GM04504 (cell line): Measurements from ENCODE around the gene KRT17.
A peak's percentile ranks its signal among the peaks of the same experiment; 100 is the strongest.
"Not testable (repeated sequence)": the region's sequence is repeated elsewhere in the genome, so short reads cannot be mapped to it uniquely, and the experiment has no call there.

ENCODE experiments used
- DNase-seq: peaks from one replicate; pipeline ENCODE4 v3.0.0-alpha.2; 2012; ENCODE audit warnings: low read depth

Gene KRT17

DNA sequence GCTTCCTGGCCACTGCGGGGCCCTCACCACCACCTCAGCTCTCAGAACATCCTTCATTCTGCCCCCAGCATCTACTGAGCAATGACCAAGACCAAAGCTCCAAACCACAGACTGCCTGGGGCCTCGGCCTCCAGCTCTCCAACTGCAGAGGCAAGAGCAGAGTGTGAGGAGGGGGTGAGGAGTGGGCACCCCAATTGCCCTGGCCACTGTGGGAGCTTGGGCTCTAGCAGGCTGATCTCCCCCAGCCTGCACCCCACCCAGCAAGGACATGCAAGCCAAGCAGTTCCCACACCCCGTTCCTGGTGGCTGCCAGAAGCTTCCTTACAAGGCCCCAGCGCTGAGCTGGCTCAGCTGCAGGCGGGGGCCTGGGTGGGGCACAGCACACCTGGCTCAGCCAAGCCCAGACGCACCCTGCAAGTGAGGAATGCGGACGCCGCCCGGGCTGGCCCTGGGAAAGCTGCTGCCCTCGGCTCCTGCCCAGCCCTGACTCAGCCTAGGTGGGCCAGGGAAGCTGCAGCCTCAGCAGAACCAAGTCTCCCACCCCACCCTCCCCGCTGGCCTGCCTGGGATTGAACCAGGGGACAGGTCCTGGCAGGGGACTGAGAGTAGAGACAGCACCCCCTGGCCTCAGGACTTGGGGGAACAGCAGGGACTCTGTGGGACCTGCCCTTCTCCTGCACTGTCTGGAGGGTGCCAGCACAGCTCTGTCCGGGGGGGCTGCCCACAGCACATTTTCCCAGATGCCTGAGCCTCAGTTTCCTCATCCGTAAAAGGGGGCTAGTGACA, 29.7 kb upstream of the KRT17 start:
- no peak for DNase-seq

DNA sequence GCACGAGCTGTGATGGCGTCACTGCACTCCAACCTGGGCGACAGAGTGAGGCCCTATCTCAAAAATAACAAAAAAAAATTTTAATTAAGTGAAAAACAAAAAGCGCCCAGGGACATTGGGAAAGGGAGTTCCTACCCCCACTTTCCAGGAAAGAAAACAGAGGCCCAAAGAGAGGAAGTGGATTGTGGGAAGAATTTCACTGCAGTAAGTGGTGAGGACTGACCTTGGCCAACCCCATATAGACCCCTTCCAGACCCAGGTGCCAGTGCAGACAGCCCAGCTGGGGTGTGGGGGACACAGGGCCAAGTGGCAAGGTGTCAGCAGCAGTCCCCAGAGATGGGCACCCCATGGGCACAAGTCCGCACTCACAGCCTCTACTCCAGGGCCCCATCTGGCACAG, 29.0 kb upstream of the KRT17 start:
- DNase-seq, result no peak

DNA sequence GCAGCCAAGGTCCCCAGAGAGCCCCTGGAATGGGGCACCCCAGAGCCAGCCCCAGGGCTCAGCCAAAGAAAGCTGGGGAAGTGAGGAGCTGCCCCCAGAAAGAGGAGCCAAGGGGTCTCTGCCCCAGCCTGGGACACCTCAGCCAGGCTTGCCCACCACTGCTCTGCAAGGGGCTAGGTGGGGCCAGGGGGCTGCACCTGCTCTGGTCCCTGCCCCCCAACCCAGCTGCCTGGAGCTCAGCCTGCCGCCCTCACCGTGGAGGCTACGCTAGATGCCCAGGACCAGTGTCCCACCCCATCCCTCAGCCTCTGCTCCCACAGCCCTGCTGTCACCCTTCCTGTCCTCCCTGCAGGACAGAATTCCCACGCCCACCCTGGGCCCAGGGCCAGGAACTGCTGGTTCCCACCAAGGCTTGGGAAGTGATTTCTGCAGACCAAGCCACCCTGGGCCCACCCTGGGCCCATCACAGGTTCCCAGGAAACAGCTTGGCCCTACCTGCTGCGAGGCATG, 28.1 kb upstream of the KRT17 start:
- no peak for DNase-seq

DNA sequence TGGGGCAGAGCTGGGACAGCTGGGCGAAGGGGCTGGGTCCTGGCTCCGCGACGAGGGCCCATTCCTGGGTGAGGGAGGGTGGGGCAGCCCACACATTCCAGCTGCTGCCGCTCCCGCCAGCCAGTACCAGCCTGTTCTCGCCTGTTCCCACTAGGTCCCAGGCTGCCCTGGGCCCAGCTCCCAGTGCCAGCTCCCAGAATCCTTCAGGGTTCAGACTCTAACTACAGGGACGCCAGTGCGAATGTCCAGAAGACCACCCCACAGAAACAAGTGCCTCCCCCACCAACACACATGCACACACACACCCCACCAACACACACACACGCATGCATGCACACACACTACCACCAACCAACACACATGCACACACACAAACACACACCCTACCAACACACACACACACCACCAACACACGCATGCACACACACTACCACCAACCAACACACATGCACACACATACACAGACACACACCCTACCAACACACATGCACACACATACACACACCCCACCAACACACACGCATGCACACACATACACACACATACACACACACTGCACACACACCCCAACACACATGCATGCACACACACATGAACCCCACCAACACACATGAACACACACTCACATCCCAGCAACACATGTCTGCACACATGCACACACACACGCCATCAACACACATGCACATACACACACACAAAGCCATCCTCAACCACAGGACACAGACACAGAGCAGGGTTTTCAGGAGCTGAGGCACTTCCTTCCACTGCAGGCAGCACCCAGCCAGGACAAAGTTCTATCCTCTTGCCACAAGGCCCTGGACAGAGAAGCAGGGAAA, 27.5 kb upstream of the KRT17 start:
- no peak for DNase-seq

DNA sequence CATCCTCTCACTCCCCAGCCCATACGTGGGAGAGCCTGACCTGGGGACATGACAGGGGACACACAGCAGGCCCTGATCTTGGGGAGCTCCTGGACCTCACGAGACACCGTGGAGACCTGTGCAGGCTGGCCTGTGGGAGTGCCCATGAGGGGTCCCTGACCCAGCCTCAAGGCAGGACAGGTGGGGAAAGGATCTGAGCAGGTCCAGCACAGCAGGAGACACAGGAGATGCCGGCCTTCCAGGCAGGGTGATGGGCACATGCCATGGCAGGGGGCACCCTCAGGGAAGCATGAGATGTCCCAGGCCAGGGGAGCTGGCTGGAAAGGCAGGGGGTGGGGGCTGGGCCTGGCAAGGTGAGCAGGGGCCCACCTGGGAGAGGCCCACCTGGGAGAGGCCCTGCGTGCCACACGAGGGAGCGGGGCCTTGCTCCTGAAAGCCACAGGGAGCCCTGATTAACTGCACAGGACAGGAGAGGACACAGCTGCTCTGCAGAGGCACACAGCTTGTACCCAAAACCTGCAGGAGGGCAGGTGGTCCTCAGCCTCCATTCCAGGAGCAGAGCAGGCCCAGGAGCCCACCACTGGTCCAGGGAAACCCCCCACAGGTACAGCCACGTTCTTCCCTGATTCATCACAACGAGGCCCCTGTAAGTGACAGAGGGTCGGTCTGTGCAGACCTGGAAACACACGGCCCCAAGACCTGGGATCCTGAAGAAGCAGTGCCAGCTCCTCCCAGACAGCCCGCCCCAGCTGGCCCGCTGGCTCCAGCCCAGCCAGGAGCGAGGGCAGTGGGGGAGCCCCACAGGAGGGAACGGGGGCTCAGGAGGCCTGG, 26.6 kb upstream of the KRT17 start:
- no peak for DNase-seq

DNA sequence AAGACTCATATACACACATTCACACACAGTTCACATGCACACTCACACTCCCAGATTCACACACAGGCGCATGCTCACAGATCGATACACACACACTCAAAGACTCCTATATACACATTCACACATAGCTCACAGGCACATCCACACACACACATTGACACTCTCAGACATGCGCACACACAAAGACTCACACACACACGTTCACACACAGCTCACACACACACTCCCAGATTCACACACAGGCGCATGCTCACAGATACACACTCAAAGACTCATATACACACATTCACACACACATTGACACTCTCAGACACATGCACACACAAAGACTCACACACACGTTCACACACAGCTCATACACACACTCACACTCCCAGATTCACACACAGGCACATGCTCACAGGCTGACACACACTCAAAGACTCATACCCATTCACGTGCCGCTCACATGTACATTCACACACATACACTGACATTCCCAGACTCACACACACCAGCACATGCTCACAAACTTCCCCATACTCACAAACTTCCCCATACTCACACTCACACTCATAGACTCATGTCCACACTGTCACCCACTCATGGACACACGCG, 25.6 kb upstream of the KRT17 start:
- no peak for DNase-seq

DNA sequence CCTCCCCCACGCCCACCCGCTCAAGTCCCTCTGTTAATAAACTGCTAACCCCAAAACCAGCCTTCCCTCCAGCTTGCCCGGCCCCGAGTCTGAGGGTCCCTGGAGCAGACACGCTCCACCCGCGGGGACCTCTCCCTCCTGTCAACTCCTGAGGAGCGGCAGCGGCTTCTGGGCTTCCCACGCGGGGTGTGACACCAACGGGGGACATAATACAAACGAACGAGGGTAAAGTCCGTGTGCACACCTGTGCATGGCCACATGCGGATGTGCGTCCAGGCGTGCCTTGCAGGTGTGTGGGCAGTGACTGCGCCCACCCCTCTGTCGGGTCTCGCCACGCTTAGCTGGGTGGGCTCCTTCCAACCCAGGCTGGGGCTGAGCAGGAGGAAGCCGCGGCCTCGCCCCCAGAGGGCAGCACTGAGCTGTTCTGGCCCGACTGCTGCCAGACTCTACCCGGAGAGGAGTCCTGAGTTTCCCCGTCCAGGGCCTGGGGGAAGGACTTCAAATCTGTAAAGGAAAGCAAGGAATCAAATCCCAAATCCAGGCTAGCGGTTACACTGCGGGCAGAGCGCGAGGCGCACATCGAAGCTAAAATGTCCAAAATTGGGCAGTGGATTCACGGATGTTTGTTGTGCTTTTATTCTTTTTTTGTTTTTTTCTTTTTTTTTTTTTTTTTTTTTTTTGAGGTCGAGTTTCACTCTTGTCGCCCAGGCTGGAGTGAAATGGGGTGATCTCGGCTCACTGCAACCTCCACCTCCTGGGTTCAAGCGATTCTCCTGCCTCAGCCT, 24.2 kb upstream of the KRT17 start:
- DNase-seq, result peak; percentile 56

DNA sequence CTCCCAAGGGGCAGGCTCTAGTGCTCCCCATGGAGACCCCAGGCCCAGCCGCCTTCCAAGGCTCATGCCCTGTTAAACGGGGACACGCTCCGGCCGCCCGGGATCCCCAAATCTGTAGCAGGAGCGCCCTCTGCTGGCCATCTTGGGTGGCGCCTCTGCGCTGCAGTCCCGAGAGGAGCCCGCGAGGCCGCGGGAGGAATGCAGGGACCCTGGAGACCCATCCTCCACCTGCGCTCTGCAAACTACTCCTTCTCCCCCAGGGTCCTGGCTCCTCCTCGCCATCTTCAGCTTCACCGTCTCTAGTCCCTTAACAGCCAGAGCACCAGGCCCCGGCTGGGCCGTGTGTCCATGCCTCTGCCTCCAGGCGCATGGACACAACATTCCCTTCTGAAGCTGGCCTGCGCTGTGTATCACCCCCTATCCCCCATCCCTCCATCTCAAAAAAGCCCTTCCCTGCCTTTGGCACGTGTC, 23.6 kb upstream of the KRT17 start:
- no peak for DNase-seq

DNA sequence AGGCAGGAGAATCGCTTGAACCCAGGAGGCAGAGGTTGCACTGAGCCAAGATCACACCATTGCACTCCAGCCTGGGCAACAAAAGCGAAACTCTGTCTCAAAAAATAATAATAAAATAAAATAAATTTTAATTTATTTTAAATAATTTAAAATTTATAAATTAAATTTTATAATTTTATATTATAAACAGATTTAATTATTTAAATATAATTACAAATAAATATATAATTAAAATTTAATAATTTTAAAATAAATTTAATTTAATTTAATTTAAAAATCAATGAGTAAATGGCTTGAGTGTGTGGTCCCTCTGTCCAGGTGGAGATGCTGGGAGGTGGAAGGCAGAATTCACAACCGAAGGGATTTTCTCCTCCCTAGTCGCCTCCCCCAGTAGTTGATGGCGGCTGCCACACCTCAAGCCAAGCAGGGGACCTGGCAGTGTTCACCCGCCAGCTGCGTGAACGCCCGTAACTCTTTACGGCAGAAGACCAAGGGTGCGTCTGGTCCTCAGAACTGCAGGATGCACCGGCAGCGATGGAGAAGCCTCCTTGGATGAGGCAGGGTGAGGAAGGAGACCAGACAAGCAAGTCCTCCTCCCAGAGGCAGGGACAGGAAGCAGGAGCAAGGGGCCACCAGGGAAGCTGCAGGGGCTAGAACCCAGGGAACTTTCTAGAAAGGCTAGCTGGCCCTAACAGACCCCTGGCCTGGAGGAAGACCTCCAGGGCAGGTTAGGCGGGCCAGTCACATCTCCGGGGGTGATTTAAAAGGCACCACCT, 22.9 kb upstream of the KRT17 start:
- no peak for DNase-seq

DNA sequence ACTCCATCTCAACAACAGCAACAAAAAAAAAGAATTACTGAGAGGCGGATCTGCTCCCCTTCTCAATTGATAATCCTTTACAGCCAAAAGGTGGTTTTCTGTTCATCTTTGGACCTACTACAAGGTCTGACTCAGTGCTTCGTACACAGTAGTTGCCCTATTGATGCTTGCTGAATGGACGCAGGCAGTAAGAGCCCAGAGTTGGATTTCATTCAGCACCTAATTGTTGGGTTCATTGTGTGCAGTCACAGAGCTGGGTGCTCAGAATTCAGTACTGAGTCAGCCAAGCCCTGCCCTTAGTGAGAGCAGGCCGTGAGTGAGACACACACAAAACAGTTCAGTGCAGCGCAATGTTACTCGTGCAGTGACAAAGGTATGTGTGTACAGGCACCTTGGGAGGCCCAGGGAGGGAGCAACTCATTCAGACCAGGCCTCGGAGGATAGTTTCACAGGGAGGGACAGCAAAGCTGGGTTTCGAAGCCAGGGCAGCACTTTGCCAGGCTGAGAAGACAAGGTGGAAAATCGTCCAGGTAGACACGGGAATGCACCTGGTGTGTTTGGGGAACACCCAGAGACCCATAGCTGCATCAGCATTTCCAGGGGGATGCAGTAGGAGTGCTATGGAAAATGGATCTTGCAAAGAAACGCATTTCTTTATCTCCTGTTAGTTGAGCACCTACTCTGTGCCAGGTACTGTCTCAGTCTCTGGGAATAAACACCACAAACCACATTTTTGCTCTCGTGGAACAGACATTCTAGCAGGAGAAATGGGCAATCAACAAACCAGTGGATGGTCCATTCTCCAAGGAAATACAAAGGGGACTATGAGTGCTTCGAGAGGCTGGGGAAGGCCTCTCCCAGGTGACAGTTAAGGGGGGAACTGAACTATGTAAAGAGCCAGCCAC, 18.1 kb upstream of the KRT17 start:
- no peak for DNase-seq

DNA sequence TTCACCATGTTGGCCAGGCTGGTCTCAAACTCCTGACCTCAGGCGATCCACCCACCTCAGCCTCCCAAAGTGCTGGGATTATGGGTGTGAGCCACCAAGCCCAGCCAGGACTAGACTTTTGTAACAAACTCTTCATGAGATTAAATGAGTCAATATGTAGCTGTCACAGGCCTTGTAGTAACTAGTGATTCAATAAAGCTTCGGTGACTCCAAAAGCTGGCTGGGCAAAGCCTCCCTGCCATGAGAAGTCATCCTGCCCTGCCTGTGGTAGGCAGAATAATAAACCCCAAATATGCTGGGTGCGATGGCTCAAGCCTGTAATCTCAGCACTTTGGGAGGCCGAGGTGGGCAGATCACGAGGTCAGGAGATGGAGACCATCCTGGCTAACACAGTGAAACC, 16.2 kb upstream of the KRT17 start:
- not testable (repeated sequence) for DNase-seq

DNA sequence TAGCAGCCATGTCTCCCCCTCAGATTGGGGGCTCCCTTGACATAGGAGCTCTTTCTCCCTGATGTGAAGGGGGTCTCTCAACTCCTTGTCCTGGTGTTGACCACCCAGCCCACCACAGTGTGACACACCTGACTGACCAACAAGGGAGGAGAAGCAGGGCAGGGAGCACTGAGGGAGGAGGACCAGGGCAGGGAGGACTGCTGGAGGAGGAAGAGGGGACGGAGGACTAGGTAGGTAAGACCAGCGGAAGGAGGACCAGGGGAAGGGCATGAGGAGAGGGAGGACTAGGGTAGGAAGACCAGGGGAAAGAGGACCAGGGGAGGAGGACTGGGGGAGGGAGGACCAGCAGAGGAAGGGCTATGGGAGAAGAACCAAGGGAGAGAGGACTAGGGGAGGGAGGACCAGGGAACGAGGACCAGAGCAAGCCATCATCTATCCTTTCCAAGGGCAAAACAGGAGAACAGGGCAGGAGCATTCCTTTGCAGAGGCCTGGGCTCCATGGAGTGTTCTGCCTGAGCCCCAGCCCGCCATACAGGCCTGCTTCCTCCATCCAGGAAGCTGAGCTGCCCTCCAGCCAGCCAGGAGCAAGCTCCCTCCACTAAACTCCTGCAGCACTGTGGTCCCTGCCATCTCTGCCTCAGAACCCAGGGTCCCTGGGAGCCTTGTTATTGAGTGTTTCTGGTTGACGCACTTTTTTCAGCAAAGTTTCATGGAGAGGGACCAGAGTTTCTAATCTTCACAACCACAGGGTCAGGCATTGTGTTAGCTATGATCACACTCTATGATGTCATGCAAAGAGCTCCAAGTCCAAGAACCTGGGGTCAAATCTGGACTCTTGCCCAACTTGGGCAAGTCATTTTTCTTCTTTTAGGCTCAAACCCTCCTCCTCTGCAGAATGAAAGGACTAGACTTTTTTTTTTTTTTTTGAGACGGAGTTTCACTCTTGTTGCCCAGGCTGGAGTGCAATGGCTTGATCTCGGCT, 15.4 kb upstream of the KRT17 start:
- no peak for DNase-seq

DNA sequence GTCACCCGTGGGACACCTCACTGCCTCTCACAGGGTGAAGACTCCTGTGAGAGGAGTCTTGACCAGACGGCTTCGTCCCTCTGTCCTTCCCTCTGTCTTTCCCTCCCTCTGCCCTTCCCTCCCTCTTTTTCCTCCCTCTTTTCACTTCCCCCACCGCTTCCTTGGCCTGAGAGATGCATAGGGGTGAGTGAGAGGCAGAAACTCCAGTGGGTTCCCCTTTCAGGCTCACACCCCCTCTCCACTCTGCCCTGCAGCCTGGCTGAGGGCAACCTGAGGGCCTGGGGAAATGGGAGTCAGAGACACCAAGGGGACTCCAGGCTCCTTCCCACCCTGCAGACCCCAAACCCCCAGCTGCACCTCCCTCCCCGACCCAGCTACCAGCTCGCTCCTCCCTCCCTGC, 14.6 kb upstream of the KRT17 start:
- no peak for DNase-seq

DNA sequence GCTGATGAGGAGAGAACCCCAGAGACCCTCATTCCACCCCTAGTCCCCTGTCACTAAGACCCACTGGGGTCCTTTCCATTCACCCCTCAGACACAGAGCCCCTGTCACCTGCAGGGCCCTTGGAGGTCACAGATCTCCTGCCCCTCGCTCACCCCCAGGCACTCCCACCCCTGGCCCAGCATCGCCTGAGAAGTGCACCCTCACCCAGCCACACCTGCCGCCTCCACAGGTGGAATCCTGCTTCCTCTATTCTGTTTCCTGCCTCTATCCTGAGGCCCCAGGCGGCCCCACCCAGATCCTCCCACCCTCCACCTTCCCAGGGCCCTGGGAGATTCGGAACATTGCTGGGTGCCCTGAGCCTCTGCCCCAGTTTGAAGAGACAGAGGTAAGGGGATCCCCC, 13.8 kb upstream of the KRT17 start:
- no peak for DNase-seq

DNA sequence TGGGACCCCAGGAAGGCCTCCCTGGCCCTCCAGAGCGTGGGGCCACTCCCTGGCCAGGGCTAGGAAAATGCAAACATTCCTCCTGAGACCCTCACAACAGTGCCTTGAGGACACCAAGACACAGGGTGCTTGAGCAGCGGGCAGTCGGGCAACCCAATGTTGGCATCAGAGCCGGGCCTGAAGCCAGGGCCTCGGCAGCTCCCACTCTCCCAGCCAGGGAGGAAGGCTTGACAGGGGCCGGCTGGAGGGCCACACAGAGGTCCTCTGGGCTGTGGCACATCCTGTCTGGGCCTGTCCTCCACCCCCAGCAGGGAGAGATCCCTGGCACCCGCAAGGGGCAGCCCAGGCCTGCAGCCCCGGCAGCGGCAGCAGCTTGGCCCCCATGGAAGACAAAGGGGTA, 12.3 kb upstream of the KRT17 start:
- no peak for DNase-seq

DNA sequence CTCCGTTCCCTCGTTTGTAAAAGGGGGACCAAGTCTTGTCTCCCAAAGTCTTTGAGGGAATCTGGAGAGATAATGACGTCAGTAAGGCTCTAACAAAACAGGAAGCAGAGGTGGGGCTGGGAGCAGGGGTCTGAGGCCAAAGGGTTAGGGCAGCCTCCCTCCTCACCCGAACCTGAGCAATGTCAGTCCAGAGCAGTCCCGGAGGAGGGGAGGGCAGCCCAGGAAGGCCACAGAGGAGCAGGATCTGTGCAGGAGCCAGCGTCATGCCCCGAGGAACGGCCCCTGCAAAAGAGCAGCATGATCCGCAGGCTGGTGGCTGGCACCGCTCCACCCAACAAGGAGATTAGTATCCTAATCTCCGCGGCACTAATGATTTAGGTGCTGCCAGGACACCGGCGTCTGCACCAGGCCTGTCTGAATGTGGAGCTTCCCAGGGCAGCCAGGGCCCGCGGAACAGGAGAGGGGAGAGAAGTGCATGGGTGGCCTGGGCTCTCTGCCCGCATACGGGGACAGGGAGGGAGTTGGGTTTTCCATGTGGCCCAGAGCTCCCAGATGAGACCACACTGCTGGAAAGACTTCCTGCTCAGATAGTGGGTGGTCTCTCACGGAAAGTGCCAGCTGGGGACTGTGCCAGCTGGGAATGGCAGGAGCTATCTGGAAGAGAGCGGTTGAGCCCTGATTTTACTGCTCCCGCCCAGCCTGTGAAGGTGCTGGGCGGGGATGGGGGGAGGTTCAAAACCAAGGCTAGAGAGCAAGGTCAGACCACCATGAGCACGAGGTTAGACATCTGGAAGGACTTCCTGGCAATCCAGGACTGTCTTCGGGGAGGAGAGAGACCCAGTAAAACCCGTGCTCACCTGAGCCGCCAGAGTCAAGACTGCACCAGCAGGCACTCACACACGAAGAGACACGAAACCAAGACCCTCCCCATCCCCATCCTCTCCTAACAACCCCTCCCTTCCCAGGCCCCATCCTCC, 11.0 kb upstream of the KRT17 start:
- no peak for DNase-seq

DNA sequence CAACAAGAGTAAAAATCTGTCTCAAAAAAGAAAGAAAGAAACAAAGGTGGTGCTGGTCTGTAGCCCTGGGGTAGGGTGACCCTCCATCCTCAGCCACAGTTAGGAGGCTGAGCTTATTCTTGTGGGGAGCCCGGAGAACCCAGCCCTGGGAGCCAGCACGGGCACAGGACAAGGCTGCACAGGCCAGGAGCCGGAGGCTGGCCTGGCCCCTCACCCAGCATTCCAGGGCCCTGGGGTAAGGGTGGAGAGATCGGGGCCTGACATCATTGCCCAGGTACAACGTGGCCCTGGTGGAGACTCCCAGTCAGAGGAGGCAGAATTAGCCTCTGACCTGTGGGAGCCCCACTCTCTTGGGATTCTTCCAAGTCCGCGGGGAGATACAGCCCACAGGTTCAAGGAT, 10.3 kb upstream of the KRT17 start:
- DNase-seq, result no peak
